Measurements from ENCODE around the gene CD302. TPM values are rescaled to one million over a fixed set of nuclear protein-coding genes. Genes with fewer than 3 reads are reported as not detected.
"Not testable (repeated sequence)": the region's sequence is repeated elsewhere in the genome, so short reads cannot be mapped to it uniquely, and the experiment has no call there.

Gene CD302
- total RNA-seq, 1 experiment from 2014 or later: 9.2 TPM

- no peak for DNase-seq (ENCODE audit: low spot score)
Observed at GRCh38 chr2:159793326-159793725, 4.7 kb downstream of the CD302 start.

- DNase-seq (ENCODE audit: low spot score): no peak
Observed at GRCh38 chr2:159792599-159792998, 5.4 kb downstream of the CD302 start.

- DNase-seq (ENCODE audit: low spot score): no peak
Observed at GRCh38 chr2:159792036-159792435, 6.0 kb downstream of the CD302 start.

GRCh38 chr2:159790323-159790722 lies 7.7 kb downstream of the CD302 start:
- no peak for DNase-seq (ENCODE audit: low spot score)

- no peak for DNase-seq (ENCODE audit: low spot score)
Observed at GRCh38 chr2:159788253-159788652, 9.8 kb downstream of the CD302 start.

GRCh38 chr2:159787647-159788046 lies 10.4 kb downstream of the CD302 start:
- not testable (repeated sequence) for DNase-seq (ENCODE audit: low spot score)

GRCh38 chr2:159786938-159787337 lies 11.1 kb downstream of the CD302 start:
- DNase-seq (ENCODE audit: low spot score): no peak

GRCh38 chr2:159785195-159785594 lies 12.8 kb downstream of the CD302 start:
- no peak for DNase-seq (ENCODE audit: low spot score)

GRCh38 chr2:159784744-159785143 lies 13.3 kb downstream of the CD302 start:
- not testable (repeated sequence) for DNase-seq (ENCODE audit: low spot score)

- DNase-seq (ENCODE audit: low spot score): no peak
Observed at GRCh38 chr2:159783556-159783955, 14.5 kb downstream of the CD302 start.

GRCh38 chr2:159776321-159776720 lies 21.7 kb downstream of the CD302 start:
- no peak for DNase-seq (ENCODE audit: low spot score)

GRCh38 chr2:159775021-159775420 lies 23.0 kb downstream of the CD302 start:
- no peak for DNase-seq (ENCODE audit: low spot score)

GRCh38 chr2:159774370-159774990 lies 23.5 kb downstream of the CD302 start:
- no peak for DNase-seq (ENCODE audit: low spot score)

GRCh38 chr2:159773886-159774285 lies 24.1 kb downstream of the CD302 start:
- DNase-seq (ENCODE audit: low spot score): no peak

GRCh38 chr2:159773426-159773825 lies 24.6 kb downstream of the CD302 start:
- DNase-seq (ENCODE audit: low spot score): no peak

GRCh38 chr2:159769147-159769546 lies 28.9 kb downstream of the CD302 start:
- no peak for DNase-seq (ENCODE audit: low spot score)

- DNase-seq (ENCODE audit: low spot score): no peak
Observed at GRCh38 chr2:159762075-159762474, 35.9 kb downstream of the CD302 start.

GRCh38 chr2:159760326-159760725 lies 37.7 kb downstream of the CD302 start:
- DNase-seq (ENCODE audit: low spot score): no peak

- DNase-seq (ENCODE audit: low spot score): no peak
Observed at GRCh38 chr2:159759577-159759976, 38.4 kb downstream of the CD302 start.

- DNase-seq (ENCODE audit: low spot score): peak; percentile 21
Observed at GRCh38 chr2:159758686-159759085, 39.3 kb downstream of the CD302 start.

- DNase-seq (ENCODE audit: low spot score): no peak
Observed at GRCh38 chr2:159758239-159758638, 39.8 kb downstream of the CD302 start.

GRCh38 chr2:159755788-159756187 lies 42.2 kb downstream of the CD302 start:
- DNase-seq (ENCODE audit: low spot score): peak; percentile 67

GRCh38 chr2:159755014-159755413 lies 43.0 kb downstream of the CD302 start:
- no peak for DNase-seq (ENCODE audit: low spot score)

- no peak for DNase-seq (ENCODE audit: low spot score)
Observed at GRCh38 chr2:159753797-159754196, 44.2 kb downstream of the CD302 start.
